ENCODE data around the gene POU2F1. TPM values are rescaled to one million over a fixed set of nuclear protein-coding genes. Genes with fewer than 3 reads are reported as not detected.

Gene POU2F1
- total RNA-seq (2014; rRNA removed; shearing (Covaris generic)) (18.7 and 21.2 TPM in 2 replicates), total RNA-seq (2022) (52.3 and 53.4 TPM in 2 replicates), Bru-seq, nascent RNA (percentile 87 among the genes with signal in this experiment), BruChase-seq, experiment 1, labeled RNA remaining after a 6-hour chase (percentile 77 among the genes with signal in this experiment), BruChase-seq, experiment 2, labeled RNA remaining after a 2-hour chase (percentile 88 among the genes with signal in this experiment)
- long read RNA-seq, full-length matches to known transcripts, result 22 of 109 reads
- long read RNA-seq, partial matches to known transcripts, result 62 of 109 reads
- long read RNA-seq, other reads (novel, unspliced or antisense), result 25 of 109 reads

DNA sequence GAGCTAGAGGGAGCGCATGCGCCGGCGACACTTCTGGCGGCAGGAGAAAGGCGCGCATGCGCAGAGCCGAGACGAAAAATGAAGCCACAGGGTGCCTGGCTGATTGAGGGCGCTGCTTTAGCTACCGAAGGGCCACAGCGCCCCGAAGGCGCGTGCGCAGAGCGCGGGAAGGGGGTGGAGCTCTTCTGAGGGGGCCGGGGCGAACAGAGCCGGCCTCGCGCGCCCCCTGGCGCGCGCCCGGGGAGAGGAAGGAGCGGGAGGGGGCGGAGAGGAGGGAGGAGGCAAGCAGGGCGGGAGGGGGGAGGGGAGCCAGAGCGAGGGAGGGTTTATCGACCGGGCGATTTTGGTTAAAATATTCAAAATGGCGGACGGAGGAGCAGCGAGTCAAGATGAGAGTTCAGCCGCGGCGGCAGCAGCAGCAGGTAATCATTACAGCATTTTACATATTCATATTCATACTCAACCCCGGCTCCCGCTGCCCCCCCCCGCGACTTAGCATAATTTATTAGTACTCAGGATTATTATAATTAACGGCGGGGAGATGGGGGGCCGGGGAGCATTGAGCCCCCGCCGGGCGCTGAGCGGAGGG, at the start of gene POU2F1:
Gene POU2F1, plus strand, starts transcription at position 350 of the 589 bp plus-strand sequence. Its CDS starts 12 bp downstream, at position 362.
- POLR2A ChIA-PET, result interaction anchor here (0.6 to 2.7 kb wide), 31 partner anchors 8 to 1909 kb away, joined by 3 to 22 read pairs (median 4); partner anchors contain the start of genes CREG1 and POGK
- no peaks in the 10 kb centered on the region for H3K9me2 ChIP-seq (ENCODE audit: insufficient read depth, low read length)
- DNase-seq (ENCODE audit: low spot score), result peak; percentile 98
- H3K9me3 ChIP-seq (ENCODE audit: low read length), result peaks cover 21% of the 10 kb centered on the region
- H4K20me1 ChIP-seq (ENCODE audit: insufficient read depth, low read length), result no peaks in the 10 kb centered on the region
- H3K4me1 ChIP-seq (ENCODE audit: insufficient read depth, low read length, poor library complexity, severe bottlenecking), result peaks cover 29% of the 10 kb centered on the region
- peak within 1 kb of the TSS; percentile 82 for H3K4me3 ChIP-seq (ENCODE audit: low read depth, low read length, poor library complexity, severe bottlenecking)
- intact Hi-C loops (cut with micrococcal nuclease; ENCODE audit: unreplicated experiment), result loop anchor here (1.0 to 5.0 kb wide), 9 partner anchors 109 to 717 kb away; partner anchors contain the start of genes DCAF6, MPC2 and TADA1
- peaks cover 2% of the 10 kb centered on the region; the same call in 1 of the 2 replicates for H3K36me3 ChIP-seq (ENCODE audit: insufficient read depth, low read length)
- H3K27ac ChIP-seq (ENCODE audit: low read depth, low read length, poor library complexity, severe bottlenecking), result peak within 1 kb of the TSS; percentile 94
- BruUV-seq (replicated peaks), result no TSS peak
- CTCF ChIA-PET (ENCODE audit: unreplicated experiment), result interaction anchor here (0.6 to 1.9 kb wide), 4 partner anchors 10 to 700 kb away, joined by 3 to 7 read pairs (median 4); no protein-coding TSS in a partner anchor
- H3K79me2 ChIP-seq (ENCODE audit: insufficient read depth, low read depth, low read length), result no peaks in the 10 kb centered on the region; the same call in 1 of the 2 replicates
- peak within 1 kb of the TSS; percentile 74 for H2AFZ ChIP-seq (ENCODE audit: low read length)
- H3K4me2 ChIP-seq (ENCODE audit: low read length), result peak within 1 kb of the TSS; percentile 78
- no peak for TF ChIP-seq EZH2phosphoT487 (IDR thresholded peaks at IDR 0.05; ENCODE audit: borderline replicate concordance, low read depth, low read length)
- TF ChIP-seq, protein P1, sequence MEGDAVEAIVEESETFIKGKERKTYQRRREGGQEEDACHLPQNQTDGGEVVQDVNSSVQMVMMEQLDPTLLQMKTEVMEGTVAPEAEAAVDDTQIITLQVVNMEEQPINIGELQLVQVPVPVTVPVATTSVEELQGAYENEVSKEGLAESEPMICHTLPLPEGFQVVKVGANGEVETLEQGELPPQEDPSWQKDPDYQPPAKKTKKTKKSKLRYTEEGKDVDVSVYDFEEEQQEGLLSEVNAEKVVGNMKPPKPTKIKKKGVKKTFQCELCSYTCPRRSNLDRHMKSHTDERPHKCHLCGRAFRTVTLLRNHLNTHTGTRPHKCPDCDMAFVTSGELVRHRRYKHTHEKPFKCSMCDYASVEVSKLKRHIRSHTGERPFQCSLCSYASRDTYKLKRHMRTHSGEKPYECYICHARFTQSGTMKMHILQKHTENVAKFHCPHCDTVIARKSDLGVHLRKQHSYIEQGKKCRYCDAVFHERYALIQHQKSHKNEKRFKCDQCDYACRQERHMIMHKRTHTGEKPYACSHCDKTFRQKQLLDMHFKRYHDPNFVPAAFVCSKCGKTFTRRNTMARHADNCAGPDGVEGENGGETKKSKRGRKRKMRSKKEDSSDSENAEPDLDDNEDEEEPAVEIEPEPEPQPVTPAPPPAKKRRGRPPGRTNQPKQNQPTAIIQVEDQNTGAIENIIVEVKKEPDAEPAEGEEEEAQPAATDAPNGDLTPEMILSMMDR (conservative IDR thresholded peaks at IDR 0.05; ENCODE audit: low read length), result peak; percentile 79

DNA sequence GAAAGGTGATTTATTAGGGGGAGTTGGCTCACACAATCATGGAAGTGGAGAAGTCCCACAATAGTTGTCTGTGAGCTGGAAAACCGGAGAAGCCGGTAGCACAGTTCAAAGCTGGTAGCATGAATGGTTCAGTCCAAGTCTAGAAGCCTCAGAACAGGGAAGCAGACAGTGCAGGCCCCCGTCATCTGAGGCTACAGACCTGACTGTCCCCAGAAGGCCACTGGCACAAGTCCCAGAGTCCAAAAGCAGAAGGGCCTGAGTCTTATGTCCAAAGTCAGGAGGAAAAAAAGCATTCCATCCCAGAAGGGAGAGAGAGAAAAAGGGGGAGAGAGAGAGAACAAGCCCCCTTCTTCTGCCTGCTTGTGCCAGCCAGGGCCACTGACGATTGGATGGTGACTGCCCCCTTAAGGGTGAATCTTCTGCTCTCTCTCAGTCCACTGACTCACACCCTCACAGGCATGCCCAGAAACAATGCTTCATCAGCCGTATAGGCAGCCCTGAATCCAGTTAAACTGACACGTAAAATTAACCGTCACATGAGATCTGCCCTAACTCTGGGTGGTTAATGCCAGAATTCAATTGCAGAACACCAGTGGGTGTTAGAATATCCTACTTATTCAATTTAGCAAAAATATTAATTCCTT, 49.3 kb upstream of the POU2F1 start:
- Histone ChIP-seq H2AFZ (ENCODE audit: low read length) (no peak overlapping the region), H3K36me3 (ENCODE audit: insufficient read depth, low read length) (no peaks in the 10 kb centered on the region), H3K4me1 (ENCODE audit: insufficient read depth, low read length, poor library complexity, severe bottlenecking) (no peaks in the 10 kb centered on the region), H3K4me2 (ENCODE audit: low read length) (no peak overlapping the region), H3K27ac (ENCODE audit: low read depth, low read length, poor library complexity, severe bottlenecking) (no peak overlapping the region), H4K20me1 (ENCODE audit: insufficient read depth, low read length) (no peaks in the 10 kb centered on the region), H3K9me2 (ENCODE audit: insufficient read depth, low read length) (no peaks in the 10 kb centered on the region), H3K9me3 (ENCODE audit: low read length) (no peaks in the 10 kb centered on the region), H3K79me2 (ENCODE audit: insufficient read depth, low read depth, low read length) (no peaks in the 10 kb centered on the region), H3K4me3 (ENCODE audit: low read depth, low read length, poor library complexity, severe bottlenecking) (no peak overlapping the region)
- intact Hi-C loops (cut with micrococcal nuclease; ENCODE audit: unreplicated experiment), result loop anchor here (10.0 kb wide), 1 partner anchor 63 kb away; no protein-coding TSS in a partner anchor
- no TSS peak for BruUV-seq (replicated peaks)
- TF ChIP-seq, protein P1 (conservative IDR thresholded peaks at IDR 0.05; ENCODE audit: low read length), result no peak
- TF ChIP-seq EZH2phosphoT487 (IDR thresholded peaks at IDR 0.05; ENCODE audit: borderline replicate concordance, low read depth, low read length), result no peak
- DNase-seq (ENCODE audit: low spot score), result no peak
- POLR2A ChIA-PET, result no interaction called here
- CTCF ChIA-PET (ENCODE audit: unreplicated experiment), result no interaction called here
